MM.1S (cell line): ENCODE data around the gene PHACTR1.

Experiments used
- DNase-seq: peaks from one replicate; pipeline ENCODE4 v3.0.0-alpha.2; 2015
- H2AFZ ChIP-seq: fragments of 300-600 bp; sonication (generic); 2 replicates; pipeline ENCODE4 v1.6.0; 2016; ENCODE audit warnings: antibody characterized with exemption, low read length
- H3F3A ChIP-seq: fragments of 300-600 bp; sonication (generic); 2 replicates; pipeline ENCODE4 v1.6.1; 2016; ENCODE audit warnings: mild to moderate bottlenecking, antibody characterized with exemption, low read length, moderate library complexity, mixed read lengths; ENCODE audit not compliant: insufficient read depth
- H3K27ac ChIP-seq: fragments of 300-600 bp; sonication (generic); 2 replicates; pipeline ENCODE4 v1.5.1; 2016; ENCODE audit warnings: mild to moderate bottlenecking, low read length
- H3K27me3 ChIP-seq: fragments of 300-600 bp; sonication (generic); replicated peaks from 2 replicates; pipeline ENCODE4 v1.6.0; 2016; ENCODE audit warnings: low read length; ENCODE audit not compliant: insufficient read depth
- H3K36me3 ChIP-seq: fragments of 300-600 bp; sonication (generic); replicated peaks from 2 replicates; pipeline ENCODE4 v1.6.1; 2016; ENCODE audit warnings: mild to moderate bottlenecking, low read length, mixed read lengths; ENCODE audit not compliant: insufficient read depth
- H3K4me1 ChIP-seq: fragments of 300-600 bp; sonication (generic); 2 replicates; pipeline ENCODE4 v1.6.1; 2016; ENCODE audit warnings: low read length, mixed read lengths
- H3K4me2 ChIP-seq: fragments of 300-600 bp; sonication (generic); 2 replicates; pipeline ENCODE4 v1.6.0; 2016; ENCODE audit warnings: low read depth, low read length
- H3K4me3 ChIP-seq: fragments of 300-600 bp; sonication (generic); 2 replicates; pipeline ENCODE4 v1.5.1; 2016; ENCODE audit warnings: low read length, mixed read lengths
- H3K79me2 ChIP-seq: fragments of 300-600 bp; sonication (generic); 2 replicates; pipeline ENCODE4 v1.6.1; 2016; ENCODE audit warnings: mixed run types, low read length, mixed read lengths
- H3K9ac ChIP-seq: fragments of 300-600 bp; sonication (generic); 2 replicates; pipeline ENCODE4 v1.6.1; 2016; ENCODE audit warnings: low read length, mixed read lengths
- H3K9me2 ChIP-seq: fragments of 300-600 bp; sonication (generic); replicated peaks from 2 replicates; pipeline ENCODE4 v1.6.1; 2016; ENCODE audit warnings: mild to moderate bottlenecking, low read length, mixed read lengths; ENCODE audit not compliant: insufficient read depth
- H3K9me3 ChIP-seq: fragments of 300-600 bp; sonication (generic); replicated peaks from 2 replicates; pipeline ENCODE4 v1.6.1; 2016; ENCODE audit warnings: mild to moderate bottlenecking, low read length, mixed read lengths; ENCODE audit not compliant: insufficient read depth
- H4K20me1 ChIP-seq: fragments of 300-600 bp; sonication (generic); 2 replicates; pipeline ENCODE4 v1.6.1; 2016; ENCODE audit warnings: mild to moderate bottlenecking, low read length, moderate library complexity, mixed read lengths; ENCODE audit not compliant: insufficient read depth
- EZH2 ChIP-seq: fragments of 300-600 bp; sonication (generic); optimal IDR thresholded peaks from 2 replicates; pipeline ENCODE3; 2017; ENCODE audit warnings: low read depth, mild to moderate bottlenecking, antibody characterized with exemption, low read length, mixed read lengths
- EZH2phosphoT487 ChIP-seq: fragments of 300-600 bp; sonication (generic); IDR thresholded peaks from 2 replicates; pipeline ENCODE4 v1.6.1; 2018; ENCODE audit warnings: antibody characterized with exemption, low read length
- TF ChIP-seq, protein P1 (sequence below): fragments of 300-600 bp; sonication (generic); IDR thresholded peaks from 2 replicates; pipeline ENCODE4 v1.5.1; 2016; ENCODE audit warnings: antibody characterized with exemption, low read length, mixed read lengths

PHACTR1 gene

DNA sequence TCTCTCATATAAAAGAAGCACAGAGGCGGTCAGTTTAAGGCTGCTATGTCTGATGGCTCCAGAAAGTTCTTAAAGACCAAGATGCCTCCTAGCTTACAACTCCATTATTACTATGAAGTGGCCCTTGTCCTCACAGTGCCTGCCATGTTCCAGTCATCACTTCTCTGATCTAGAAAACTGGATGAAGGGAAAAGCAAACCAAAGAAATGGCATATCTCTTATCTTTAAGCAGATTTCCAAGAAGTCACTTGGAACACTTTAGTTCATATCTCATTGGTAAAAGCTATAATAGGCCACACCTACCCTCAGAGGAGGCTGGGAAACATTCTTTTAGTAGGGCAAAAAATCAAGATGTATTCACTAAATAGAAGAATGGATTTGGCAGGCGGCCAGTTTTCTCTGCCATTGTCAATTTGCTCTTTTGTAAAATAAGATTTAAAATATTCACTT is 322.2 kb downstream of the PHACTR1 start:
- DNase-seq = no peak
- TF ChIP-seq, protein P1, sequence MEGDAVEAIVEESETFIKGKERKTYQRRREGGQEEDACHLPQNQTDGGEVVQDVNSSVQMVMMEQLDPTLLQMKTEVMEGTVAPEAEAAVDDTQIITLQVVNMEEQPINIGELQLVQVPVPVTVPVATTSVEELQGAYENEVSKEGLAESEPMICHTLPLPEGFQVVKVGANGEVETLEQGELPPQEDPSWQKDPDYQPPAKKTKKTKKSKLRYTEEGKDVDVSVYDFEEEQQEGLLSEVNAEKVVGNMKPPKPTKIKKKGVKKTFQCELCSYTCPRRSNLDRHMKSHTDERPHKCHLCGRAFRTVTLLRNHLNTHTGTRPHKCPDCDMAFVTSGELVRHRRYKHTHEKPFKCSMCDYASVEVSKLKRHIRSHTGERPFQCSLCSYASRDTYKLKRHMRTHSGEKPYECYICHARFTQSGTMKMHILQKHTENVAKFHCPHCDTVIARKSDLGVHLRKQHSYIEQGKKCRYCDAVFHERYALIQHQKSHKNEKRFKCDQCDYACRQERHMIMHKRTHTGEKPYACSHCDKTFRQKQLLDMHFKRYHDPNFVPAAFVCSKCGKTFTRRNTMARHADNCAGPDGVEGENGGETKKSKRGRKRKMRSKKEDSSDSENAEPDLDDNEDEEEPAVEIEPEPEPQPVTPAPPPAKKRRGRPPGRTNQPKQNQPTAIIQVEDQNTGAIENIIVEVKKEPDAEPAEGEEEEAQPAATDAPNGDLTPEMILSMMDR = no peak
- TF ChIP-seq EZH2phosphoT487 (no peak), EZH2 (no peak)
- Histone ChIP-seq H3K9me2 (no peaks in the 10 kb centered on the region), H3K9me3 (no peaks in the 10 kb centered on the region), H3K9ac (no peak overlapping the region), H3K4me1 (0 out of 2 replicates have a peak, but pooled peaks cover 2% of the 10 kb centered on the region), H3K36me3 (no peaks in the 10 kb centered on the region), H3K4me3 (no peak overlapping the region), H3K4me2 (no peak overlapping the region), H3K27ac (no peak overlapping the region), H2AFZ (no peak overlapping the region), H3F3A (no peaks in the 10 kb centered on the region), H3K79me2 (no peaks in the 10 kb centered on the region), H3K27me3 (no peaks in the 10 kb centered on the region), H4K20me1 (no peaks in the 10 kb centered on the region)

DNA sequence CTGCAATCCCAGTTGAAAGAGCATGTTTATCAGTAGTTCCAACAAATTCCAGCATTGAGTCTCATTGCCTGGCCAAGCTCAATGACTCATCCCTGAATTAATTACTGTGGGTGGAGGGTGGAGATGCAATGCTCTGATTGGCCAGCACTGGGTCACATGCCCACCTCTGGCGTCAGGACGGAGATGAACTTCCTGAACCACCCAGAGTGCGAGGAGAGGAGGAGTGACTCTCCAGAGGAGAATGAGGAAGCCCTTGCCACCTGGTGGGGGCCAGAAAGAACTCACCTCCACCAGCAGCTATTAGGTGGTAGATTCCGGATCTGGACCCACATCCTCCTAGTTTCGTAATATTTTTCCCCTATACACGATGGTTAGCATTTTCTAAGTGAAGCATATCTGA is 327.8 kb downstream of the PHACTR1 start:
- H3K4me3 ChIP-seq = no peak overlapping the region
- no peak overlapping the region for H3K9ac ChIP-seq
- H4K20me1 ChIP-seq = no peaks in the 10 kb centered on the region
- H3K27me3 ChIP-seq = no peaks in the 10 kb centered on the region
- no peaks in the 10 kb centered on the region for H3K9me3 ChIP-seq
- H2AFZ ChIP-seq = no peak overlapping the region
- TF ChIP-seq EZH2 (no peak), EZH2phosphoT487 (no peak)
- TF ChIP-seq, protein P1 = no peak
- H3F3A ChIP-seq = no peaks in the 10 kb centered on the region
- H3K4me2 ChIP-seq = no peak overlapping the region
- DNase-seq = no peak
- H3K79me2 ChIP-seq = no peaks in the 10 kb centered on the region
- 0 out of 2 replicates have a peak, but pooled peaks cover 2% of the 10 kb centered on the region for H3K4me1 ChIP-seq
- no peaks in the 10 kb centered on the region for H3K9me2 ChIP-seq
- H3K36me3 ChIP-seq = no peaks in the 10 kb centered on the region
- no peak overlapping the region for H3K27ac ChIP-seq

DNA sequence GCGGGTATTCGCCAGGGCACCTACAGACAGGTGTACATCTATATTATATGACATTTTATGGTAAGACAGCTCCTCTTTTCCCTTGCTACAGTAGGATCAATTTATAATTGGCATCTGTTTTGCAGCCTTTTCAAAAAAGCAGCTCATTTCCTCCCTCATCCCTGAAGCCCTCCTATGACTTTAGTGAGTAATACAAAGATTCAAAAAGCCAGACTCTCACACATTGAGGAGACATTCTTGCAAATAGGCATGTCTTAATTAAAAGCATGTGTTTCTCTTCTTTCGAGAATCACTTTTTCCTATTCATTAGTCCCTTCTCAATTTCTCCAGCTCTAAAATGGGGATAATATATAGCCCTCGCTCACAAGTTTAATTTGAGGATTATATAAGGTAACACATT is 328.3 kb downstream of the PHACTR1 start:
- H3K36me3 ChIP-seq = no peaks in the 10 kb centered on the region
- H2AFZ ChIP-seq = no peak overlapping the region
- no peaks in the 10 kb centered on the region for H3F3A ChIP-seq
- H3K4me1 ChIP-seq = 0 out of 2 replicates have a peak, but pooled peaks cover 2% of the 10 kb centered on the region
- no peak overlapping the region for H3K4me3 ChIP-seq
- no peak overlapping the region for H3K9ac ChIP-seq
- TF ChIP-seq EZH2 (no peak), EZH2phosphoT487 (no peak)
- TF ChIP-seq, protein P1 = no peak
- H3K27ac ChIP-seq = no peak overlapping the region
- no peaks in the 10 kb centered on the region for H4K20me1 ChIP-seq
- no peak overlapping the region for H3K4me2 ChIP-seq
- no peaks in the 10 kb centered on the region for H3K9me3 ChIP-seq
- no peaks in the 10 kb centered on the region for H3K9me2 ChIP-seq
- DNase-seq = no peak
- no peaks in the 10 kb centered on the region for H3K27me3 ChIP-seq
- H3K79me2 ChIP-seq = no peaks in the 10 kb centered on the region
